HG03097 (cell line): ENCODE results near the gene FAM20C.
"Not testable (repeated sequence)": the region's sequence is repeated elsewhere in the genome, so short reads cannot be mapped to it uniquely, and the experiment has no call there.

ENCODE experiments used
- ATAC-seq: cut with Tn5 transposase; IDR thresholded peaks from one replicate; pipeline ENCODE4 v1.9.1; 2021; ENCODE audit not compliant: unreplicated experiment, low FRiP score

FAM20C gene

GRCh38 chr7:284762-285722, 92.7 kb downstream of the FAM20C start:
- no peak for ATAC-seq

DNA sequence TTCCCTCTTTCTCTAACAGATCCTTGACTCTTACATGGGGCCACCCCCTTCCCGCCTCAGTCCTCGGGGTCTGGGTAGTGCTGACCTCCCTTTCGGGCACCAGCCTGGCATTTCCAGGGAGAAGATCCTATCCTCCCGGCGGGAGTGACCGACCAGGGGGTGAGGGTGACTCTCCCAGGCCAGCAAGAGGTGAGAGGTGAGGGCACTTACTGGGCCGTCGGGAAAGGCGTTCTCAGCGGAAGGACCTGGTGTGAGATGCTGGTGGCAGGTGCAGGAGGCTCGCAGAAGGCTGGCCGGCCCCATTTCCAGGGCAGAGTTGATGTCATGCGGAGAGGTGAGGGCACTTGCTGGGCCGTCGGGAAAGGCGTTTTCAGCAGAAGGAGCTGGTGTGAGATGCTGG, 93.4 kb downstream of the FAM20C start:
- no peak for ATAC-seq

GRCh38 chr7:286266-286665, 93.9 kb downstream of the FAM20C start:
- no peak for ATAC-seq

- ATAC-seq, result no peak
These were observed 96.3 kb downstream of the FAM20C start for GRCh38 chr7:288671-289101.

GRCh38 chr7:289209-289755, 96.9 kb downstream of the FAM20C start:
- ATAC-seq, result no peak

DNA sequence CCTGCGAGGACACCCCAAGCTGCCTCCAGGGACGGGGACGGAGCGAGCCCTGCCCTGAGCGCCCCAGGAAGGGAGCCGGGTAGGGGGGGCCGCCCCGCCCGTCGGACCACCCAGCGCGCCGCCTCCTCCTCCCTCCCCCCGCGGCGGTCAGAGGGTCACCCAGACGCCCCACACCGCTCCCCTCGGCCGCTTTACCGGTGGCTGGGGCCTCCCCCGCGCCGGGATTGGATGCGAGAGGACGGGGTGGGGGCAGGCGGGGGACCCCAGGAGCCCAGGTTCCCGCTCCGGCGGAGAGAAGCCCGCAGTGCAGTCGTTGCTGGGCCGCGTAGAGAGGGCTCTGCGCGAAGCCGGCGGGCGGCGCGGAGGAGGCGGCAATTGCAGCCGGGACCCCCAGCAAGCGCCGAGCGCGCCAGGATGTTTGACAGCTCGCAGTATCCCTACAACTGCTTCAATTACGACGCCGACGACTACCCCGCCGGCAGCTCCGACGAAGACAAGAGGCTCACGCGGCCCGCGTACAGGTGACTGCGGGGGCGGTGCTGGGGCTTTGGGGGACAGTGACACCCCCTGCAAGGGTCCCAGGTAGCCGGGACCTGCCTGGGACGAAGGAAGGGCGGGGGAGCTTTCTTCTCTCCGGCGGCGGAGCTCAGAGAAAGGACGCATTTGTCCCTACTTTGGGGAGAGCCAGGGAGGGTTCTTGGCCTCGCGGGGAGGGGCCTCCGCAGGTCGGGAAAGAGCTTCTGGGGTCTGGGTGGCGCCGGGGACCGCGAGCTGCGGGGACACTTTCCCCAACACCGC, 97.6 kb downstream of the FAM20C start, which contains the start of gene FOXL3:
Gene FOXL3, plus strand, starts transcription at position 415 of the 798 bp plus-strand sequence. Its CDS starts 0 bp downstream, at position 415.
- ATAC-seq, result no peak

- ATAC-seq, result no peak
These were observed 98.4 kb downstream of the FAM20C start for GRCh38 chr7:290554-291372.

GRCh38 chr7:291373-292092, 99.2 kb downstream of the FAM20C start:
- ATAC-seq, result no peak

DNA sequence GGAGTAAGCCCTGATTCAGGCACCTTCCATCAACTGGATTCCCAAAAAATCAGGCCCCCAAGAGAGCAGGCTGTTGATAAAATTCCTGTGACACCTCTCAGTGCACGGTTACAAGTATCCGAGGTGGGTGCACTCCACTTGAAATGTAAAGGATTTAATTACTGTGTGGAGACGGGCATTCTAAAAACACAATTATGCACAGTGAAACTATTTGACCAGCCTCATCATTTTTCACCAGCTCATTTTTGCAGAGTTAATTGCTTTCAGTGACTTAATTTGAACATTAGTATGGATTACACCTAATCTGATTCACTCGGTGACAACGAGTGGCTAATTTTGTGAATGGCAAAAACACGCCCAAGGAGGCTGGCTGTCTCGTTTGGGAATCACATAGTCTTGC, 99.9 kb downstream of the FAM20C start:
- ATAC-seq, result no peak

GRCh38 chr7:292826-293225, 100.5 kb downstream of the FAM20C start:
- no peak for ATAC-seq

DNA sequence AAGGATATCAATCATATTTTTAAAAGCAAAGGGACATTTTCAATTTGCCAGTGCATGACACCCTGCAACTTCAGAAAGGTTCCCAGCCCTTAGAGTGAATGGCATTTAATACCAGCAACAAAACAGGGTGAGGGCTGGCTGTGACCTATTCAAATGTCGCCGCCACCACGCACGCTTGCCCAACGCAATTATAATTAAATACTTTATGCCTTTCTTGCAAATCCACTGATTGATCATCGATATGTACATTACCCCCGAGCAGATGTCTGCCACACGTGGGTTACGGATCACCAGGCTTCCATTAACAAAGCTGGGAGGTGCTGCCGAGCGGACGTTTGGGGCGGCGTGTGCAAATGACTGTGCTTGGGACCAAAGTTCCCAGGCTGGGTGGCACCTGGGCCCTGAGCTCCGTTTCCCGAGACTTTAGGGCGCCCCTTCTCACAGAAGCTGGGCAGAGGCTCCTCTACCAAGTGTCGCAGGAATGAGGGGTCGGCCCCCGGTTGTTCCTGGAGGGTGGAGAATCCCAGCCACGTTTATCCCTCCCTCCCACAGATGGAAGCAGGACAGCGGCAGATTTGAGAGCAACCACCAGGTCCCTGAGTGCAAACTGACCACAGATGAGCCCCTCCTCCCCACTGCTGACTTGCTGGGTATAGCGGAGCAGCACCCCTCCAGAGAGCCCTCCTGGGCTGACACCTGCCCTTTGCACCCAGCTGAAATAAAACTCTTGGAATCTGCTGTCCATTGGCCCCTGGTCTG, 101.5 kb downstream of the FAM20C start:
- no peak for ATAC-seq

DNA sequence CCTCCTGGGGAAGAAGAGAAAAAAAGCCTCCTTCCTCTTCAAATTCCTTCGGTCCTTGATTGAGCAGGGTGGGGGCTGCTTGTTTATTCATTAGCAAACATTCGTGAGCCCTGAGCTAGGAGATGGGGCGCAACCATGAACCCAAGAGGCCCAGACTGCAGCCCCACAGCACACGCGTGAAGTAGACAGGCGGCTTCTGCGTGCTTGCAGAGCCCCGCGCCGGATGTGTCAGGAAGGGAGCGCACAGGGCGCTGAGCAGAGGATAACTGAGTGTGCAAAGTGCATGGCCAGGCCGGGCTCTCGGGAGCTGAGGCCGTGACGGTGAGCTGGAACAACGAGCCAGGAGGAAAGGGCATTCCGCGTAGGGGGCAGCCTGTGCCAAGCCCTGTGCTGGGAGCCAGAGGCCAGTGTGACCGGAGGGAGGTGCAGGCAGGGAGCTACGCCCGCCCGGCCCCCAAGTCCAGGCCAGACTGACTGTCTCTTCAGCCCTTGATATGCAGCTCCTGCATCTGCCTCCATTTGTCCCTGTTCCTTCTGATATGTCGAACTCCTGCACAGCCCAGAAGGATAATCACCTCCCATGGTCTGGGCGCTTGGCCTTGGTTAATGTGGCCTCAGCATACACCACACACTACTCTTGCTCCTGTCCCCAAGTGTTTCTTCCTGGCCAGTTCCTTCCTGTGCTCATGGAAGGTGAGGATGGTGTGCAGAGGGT, 102.2 kb downstream of the FAM20C start:
- no peak for ATAC-seq

GRCh38 chr7:295155-296154, 103.1 kb downstream of the FAM20C start:
- ATAC-seq, result no peak

DNA sequence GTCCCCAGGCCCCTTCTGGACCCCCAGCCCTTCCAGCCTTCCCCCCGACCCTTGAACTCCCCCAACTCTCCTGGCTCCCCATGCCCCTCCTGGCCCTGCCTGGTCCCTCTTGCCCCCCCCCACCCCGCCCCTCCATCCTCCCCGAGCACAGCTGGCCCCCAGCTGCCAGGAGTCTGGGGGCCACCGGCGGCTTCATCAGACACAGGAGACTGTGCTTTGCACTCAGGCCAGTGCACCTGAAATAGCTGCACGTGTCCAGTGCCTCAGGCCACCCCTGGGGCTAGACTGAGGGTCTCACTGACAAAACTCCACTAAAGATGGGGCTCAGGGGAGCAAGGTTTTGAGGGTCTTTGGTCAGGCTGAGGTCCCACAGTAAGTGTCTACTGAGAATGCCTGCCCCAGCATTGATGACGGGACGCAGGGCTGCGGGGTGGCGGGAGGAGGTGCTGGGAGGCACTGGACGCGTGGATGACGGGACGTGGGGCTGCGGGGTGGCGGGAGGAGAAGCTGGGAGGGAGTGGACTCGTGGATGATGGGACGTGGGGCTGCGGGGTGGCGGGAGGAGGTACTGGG, 104.1 kb downstream of the FAM20C start:
- no peak for ATAC-seq

DNA sequence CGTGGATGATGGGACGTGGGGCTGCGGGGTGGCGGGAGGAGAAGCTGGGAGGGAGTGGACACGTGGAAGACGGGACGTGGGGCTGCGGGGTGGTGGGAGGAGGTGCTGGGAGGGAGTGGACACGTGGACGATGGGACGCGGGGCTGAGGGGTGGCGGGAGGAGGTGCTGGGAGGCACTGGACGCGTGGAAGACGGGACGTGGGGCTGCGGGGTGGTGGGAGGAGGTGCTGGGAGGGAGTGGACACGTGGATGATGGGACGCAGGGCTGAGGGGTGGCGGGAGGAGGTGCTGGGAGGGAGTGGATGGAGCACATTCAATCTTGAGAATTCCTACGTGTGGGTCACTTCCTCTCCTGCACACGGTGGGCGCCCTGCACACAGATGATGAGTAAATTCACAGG, 104.8 kb downstream of the FAM20C start:
- not testable (repeated sequence) for ATAC-seq

DNA sequence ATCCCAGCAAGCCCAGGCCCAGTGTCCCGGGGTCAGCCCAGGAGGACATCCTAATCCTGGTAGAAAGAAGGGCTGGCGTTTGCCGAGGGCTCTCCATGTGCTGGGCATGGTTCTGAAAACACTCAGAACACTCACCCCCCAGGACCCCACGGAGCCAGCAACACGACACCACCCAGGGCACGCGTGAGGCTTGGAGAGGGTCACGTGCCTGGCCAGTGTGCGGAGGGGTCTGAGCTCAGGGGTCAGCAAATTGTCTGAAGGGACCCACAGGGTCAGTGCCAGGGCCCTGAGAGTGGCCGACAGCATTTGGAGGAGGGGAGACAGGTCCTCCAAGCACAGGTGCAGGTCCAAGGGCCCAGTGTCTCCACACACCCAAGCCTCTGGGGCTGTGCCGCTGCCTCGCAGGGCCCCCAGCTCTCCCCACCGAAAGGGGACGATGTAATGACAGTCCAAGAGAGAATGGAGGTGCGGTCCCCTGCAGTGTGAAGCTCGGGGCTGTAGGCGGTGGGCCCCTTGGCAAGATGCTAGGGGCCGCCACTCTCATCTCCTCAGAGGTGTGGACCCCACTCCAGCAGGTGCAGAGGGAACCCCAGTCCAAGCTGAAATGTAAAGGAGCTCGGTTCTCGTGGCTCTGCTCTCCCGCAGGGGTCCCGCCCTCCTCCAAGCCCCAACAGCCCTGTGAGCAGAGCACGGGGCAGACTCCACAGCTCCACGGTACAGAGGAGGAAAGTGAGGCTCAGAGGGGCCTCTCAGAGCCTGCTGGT, 105.4 kb downstream of the FAM20C start:
- ATAC-seq, result no peak
